H1 (cell line): ENCODE results near the gene MAGEC3. TPM values are rescaled to one million over a fixed set of nuclear protein-coding genes. Genes with fewer than 3 reads are reported as not detected.

Experiments used
- CTCF ChIA-PET: fragments of 300-600 bp; sonication (Branson Sonifier 250); formaldehyde crosslinking; loops from one replicate; lab custom pipeline; 2021; ENCODE audit not compliant: partially characterized antibody; lab: Charles Lee
- POLR2A ChIA-PET: fragments of 300-600 bp; sonication (Branson Sonifier 250); formaldehyde crosslinking; loops from one replicate; lab custom pipeline; 2021; ENCODE audit warnings: inconsistent platforms; ENCODE audit not compliant: partially characterized antibody; lab: Charles Lee
- DNase-seq, 2 experiments: peaks; one replicate each; pipeline versions ENCODE4 v3.0.0 to v3.0.0-alpha.2; 2010 to 2022; ENCODE audit warnings: low spot score in 2 of 2, low read depth in 1 of 2, mixed read lengths in 1 of 2
- FAIRE-seq: peaks from 2 replicates; lab custom pipeline; 2011; peaks lifted over from hg19 to GRCh38; lab: Jason Lieb, UNC
- H2AFZ ChIP-seq: 2 replicates; pipeline ENCODE4 v1.8.1; 2012; ENCODE audit warnings: low read length, inconsistent platforms
- H2AK5ac ChIP-seq: 2 replicates; pipeline ENCODE4 v1.6.1; 2013; ENCODE audit warnings: low read depth, low read length
- H2BK120ac ChIP-seq: replicated peaks from 2 replicates; pipeline ENCODE3; 2013; ENCODE audit warnings: low read depth, low read length, inconsistent platforms
- H2BK12ac ChIP-seq: 2 replicates; pipeline ENCODE4 v1.6.1; 2013; ENCODE audit warnings: low read depth, low read length
- H2BK15ac ChIP-seq: 2 replicates; pipeline ENCODE4 v1.6.1; 2013; ENCODE audit warnings: low read length
- H2BK20ac ChIP-seq: 2 replicates; pipeline ENCODE4 v1.6.1; 2013; ENCODE audit warnings: low read length
- H2BK5ac ChIP-seq: 2 replicates; pipeline ENCODE4 v1.6.1; 2013; ENCODE audit warnings: low read depth, low read length
- H3K14ac ChIP-seq: 2 replicates; pipeline ENCODE4 v1.6.1; 2013; ENCODE audit warnings: inconsistent platforms; ENCODE audit not compliant: insufficient read length
- H3K18ac ChIP-seq: 2 replicates; pipeline ENCODE4 v1.6.1; 2013; ENCODE audit warnings: low read length; ENCODE audit errors: extremely low read depth
- H3K23ac ChIP-seq: 2 replicates; pipeline ENCODE4 v1.6.1; 2013; ENCODE audit warnings: inconsistent platforms; ENCODE audit not compliant: insufficient read length
- H3K23me2 ChIP-seq: 2 replicates; pipeline ENCODE4 v1.6.1; 2013; ENCODE audit warnings: low read depth, low read length
- H3K27ac ChIP-seq: 2 replicates; pipeline ENCODE4 v1.6.1; 2011; ENCODE audit warnings: low read depth, low read length, inconsistent platforms
- H3K27me3 ChIP-seq, 4 experiments: replicated peaks in 1 of 4; 1 replicate in 1 of 4; 2 replicates in 3 of 4; pipeline versions ENCODE4 v1.6.1 to v1.8.1; 2011 to 2013; ENCODE audit warnings: low read length in 3 of 4, mild to moderate bottlenecking in 3 of 4, inconsistent platforms in 2 of 4, mixed read lengths in 2 of 4, moderate library complexity in 1 of 4; ENCODE audit not compliant: control insufficient read depth in 3 of 4, insufficient read depth in 3 of 4; ENCODE audit errors: extremely low read depth in 1 of 4
- H3K36me3 ChIP-seq, 4 experiments: 2 replicates each; pipeline versions ENCODE4 v1.6.1 to v1.8.1; 2011 to 2013; ENCODE audit warnings: mild to moderate bottlenecking in 4 of 4, low read length in 3 of 4, moderate library complexity in 2 of 4, control low read depth in 1 of 4, inconsistent platforms in 1 of 4; ENCODE audit not compliant: insufficient read depth in 4 of 4, control insufficient read depth in 2 of 4
- H3K4ac ChIP-seq: replicated peaks from 2 replicates; pipeline ENCODE3; 2013; ENCODE audit warnings: low read length, low read depth, mixed read lengths, inconsistent platforms; ENCODE audit not compliant: insufficient read length
- H3K4me1 ChIP-seq, 4 experiments: replicated peaks in 1 of 4; 1 replicate in 1 of 4; 2 replicates in 3 of 4; pipeline versions ENCODE4 v1.6.1 to v1.8.1; 2011 to 2013; ENCODE audit warnings: low read length in 3 of 4, inconsistent platforms in 2 of 4, mixed read lengths in 1 of 4; ENCODE audit not compliant: insufficient read depth in 4 of 4, control insufficient read depth in 3 of 4
- H3K4me2 ChIP-seq, 2 experiments: 2 replicates each; pipeline versions ENCODE4 v1.6.1 to v1.8.1; 2011 to 2013; ENCODE audit warnings: low read depth in 2 of 2, low read length in 2 of 2, control low read depth in 1 of 2, inconsistent platforms in 1 of 2, mild to moderate bottlenecking in 1 of 2; ENCODE audit not compliant: insufficient read depth in 1 of 2
- H3K4me3 ChIP-seq, 4 experiments: fragments of 200-600, 300-600 bp in 1 of 4; sonication (generic), shearing (Covaris generic), sonication (Bioruptor Twin) in 1 of 4; 2 replicates each; pipeline versions ENCODE4 v1.5.1 to v1.8.1; 2011 to 2016; ENCODE audit warnings: low read length in 4 of 4, low read depth in 3 of 4, control low read depth in 2 of 4, inconsistent platforms in 2 of 4, mild to moderate bottlenecking in 2 of 4, mixed read lengths in 1 of 4, moderate library complexity in 1 of 4; ENCODE audit not compliant: insufficient read depth in 2 of 4; ENCODE audit errors: extremely low read depth in 1 of 4
- H3K56ac ChIP-seq: replicated peaks from 2 replicates; pipeline ENCODE3; 2013; ENCODE audit warnings: low read depth, mild to moderate bottlenecking, mixed read lengths, low read length, inconsistent platforms; ENCODE audit not compliant: insufficient read length
- H3K79me1 ChIP-seq: 2 replicates; pipeline ENCODE4 v1.6.1; 2013; ENCODE audit warnings: low read depth, low read length, control low read depth
- H3K79me2 ChIP-seq, 2 experiments: 2 replicates each; pipeline versions ENCODE4 v1.6.1 to v1.8.1; 2012 to 2013; ENCODE audit warnings: low read length in 2 of 2, mild to moderate bottlenecking in 2 of 2, inconsistent platforms in 1 of 2; ENCODE audit not compliant: insufficient read depth in 2 of 2, control insufficient read depth in 1 of 2
- H3K9ac ChIP-seq, 4 experiments: replicated peaks in 1 of 4; 1 replicate in 1 of 4; 2 replicates in 3 of 4; pipeline versions ENCODE4 v1.6.1 to v1.8.1; 2011 to 2013; ENCODE audit warnings: low read depth in 3 of 4, low read length in 3 of 4, control low read depth in 2 of 4, mild to moderate bottlenecking in 2 of 4, moderate library complexity in 2 of 4, inconsistent platforms in 1 of 4; ENCODE audit errors: extremely low read depth in 1 of 4
- H3K9me3 ChIP-seq, 2 experiments: 2 replicates each; pipeline versions ENCODE4 v1.6.1 to v1.8.1; 2012 to 2013; ENCODE audit warnings: mild to moderate bottlenecking in 2 of 2, moderate library complexity in 2 of 2, control low read depth in 1 of 2, inconsistent platforms in 1 of 2, low read depth in 1 of 2, low read length in 1 of 2, mixed read lengths in 1 of 2; ENCODE audit not compliant: insufficient read depth in 2 of 2
- H4K20me1 ChIP-seq, 2 experiments: replicated peaks in 1 of 2; 2 replicates each; pipeline versions ENCODE3 to v1.8.1; 2011 to 2013; ENCODE audit warnings: inconsistent platforms in 2 of 2, low read length in 2 of 2, mild to moderate bottlenecking in 1 of 2; ENCODE audit not compliant: insufficient read depth in 2 of 2, control insufficient read depth in 1 of 2
- H4K5ac ChIP-seq: 2 replicates; pipeline ENCODE4 v1.6.1; 2013; ENCODE audit warnings: low read length, low read depth, mixed read lengths, inconsistent platforms; ENCODE audit not compliant: insufficient read length
- H4K8ac ChIP-seq: 2 replicates; pipeline ENCODE4 v1.8.0; 2013; ENCODE audit warnings: mild to moderate bottlenecking, moderate library complexity, low read length, inconsistent platforms; ENCODE audit not compliant: insufficient read depth; ENCODE audit errors: extremely low read depth
- H4K91ac ChIP-seq: replicated peaks from 2 replicates; pipeline ENCODE3; 2013; ENCODE audit warnings: low read length, mixed read lengths, inconsistent platforms; ENCODE audit not compliant: insufficient read length
- CTCF ChIP-seq, 3 experiments: IDR thresholded peaks; 1 replicate in 2 of 3; 2 replicates in 1 of 3; pipeline versions ENCODE4 v1.5.1 to v1.6.1; 2011; ENCODE audit warnings: low read length in 3 of 3, mild to moderate bottlenecking in 3 of 3, inconsistent platforms in 2 of 3, low read depth in 1 of 3, moderate library complexity in 1 of 3; ENCODE audit not compliant: insufficient read depth in 1 of 3; ENCODE audit errors: control extremely low read depth in 1 of 3
- RAD21 ChIP-seq, 2 experiments: IDR thresholded peaks in 1 of 2; conservative IDR thresholded peaks in 1 of 2; 2 replicates each; pipeline ENCODE4 v1.6.1; 2011; ENCODE audit warnings: low read depth in 2 of 2, low read length in 2 of 2, improper control_type of control experiment in 1 of 2, inconsistent platforms in 1 of 2, mild to moderate bottlenecking in 1 of 2, moderate library complexity in 1 of 2
- RFX5 ChIP-seq: IDR thresholded peaks from 2 replicates; pipeline ENCODE4 v1.6.1; 2011; ENCODE audit warnings: low read depth, low read length, improper control_type of control experiment, borderline replicate concordance
- RXRA ChIP-seq: IDR thresholded peaks from 2 replicates; pipeline ENCODE4 v1.6.1; 2011; ENCODE audit warnings: low read depth, mild to moderate bottlenecking, low read length, moderate library complexity; ENCODE audit not compliant: insufficient read depth
- TAF1 ChIP-seq: IDR thresholded peaks from 2 replicates; pipeline ENCODE4 v1.6.1; 2011; ENCODE audit warnings: mild to moderate bottlenecking, low read depth, low read length
- TCF12 ChIP-seq: IDR thresholded peaks from 2 replicates; pipeline ENCODE4 v1.6.1; 2011; ENCODE audit warnings: low read depth, mild to moderate bottlenecking, low read length
- WGBS, 2 experiments: shearing (Covaris generic) in 1 of 2; methylation state at CpG; one replicate each; pipeline versions ENCODE4 v1.1.6 to v1.1.7; 2013 to 2015; ENCODE audit warnings: low lambda C conversion rate in 2 of 2, mixed read lengths in 2 of 2, inconsistent platforms in 1 of 2, low coverage in 1 of 2, missing lambda C conversion rate in 1 of 2; ENCODE audit not compliant: insufficient replicate concordance in 2 of 2, insufficient coverage in 1 of 2, insufficient read length in 1 of 2; ENCODE audit errors: extremely low coverage in 1 of 2, missing lambda C conversion rate in 1 of 2; 5-methylcytosine and 5-hydroxymethylcytosine counted together
- polyA plus RNA-seq, 7 experiments: library from polyadenylated mRNA; depleted of rRNA in 3 of 7; stranded (reverse) in 5 of 7; unstranded in 2 of 7; fragments of >200 nt in 5 of 7; fragments of 200-250 nt in 2 of 7; gene quantifications; 1 replicate in 5 of 7; 2 replicates in 1 of 7; 4 replicates in 1 of 7; pipeline versions ENCODE4 v1.2.1 to v1.2.3, GENCODE V29; 2011 to 2013; ENCODE audit warnings: missing spikeins in 2 of 7, mixed read lengths in 2 of 7
- total RNA-seq: library from RNA; stranded (reverse); fragmentation: NEBNext Ultra II Directional; extraction: Animal tissue kit (Norgen Biotek cat#: 25700); gene quantifications from 2 replicates; pipeline ENCODE4 v1.2.1, GENCODE V29; 2021

The MAGEC3 gene
- total and polyA plus RNA-seq, 2 of the 8 experiments (the other 6 are each of a cell fraction or from before 2014, with no cell fraction given), result not detected

DNA sequence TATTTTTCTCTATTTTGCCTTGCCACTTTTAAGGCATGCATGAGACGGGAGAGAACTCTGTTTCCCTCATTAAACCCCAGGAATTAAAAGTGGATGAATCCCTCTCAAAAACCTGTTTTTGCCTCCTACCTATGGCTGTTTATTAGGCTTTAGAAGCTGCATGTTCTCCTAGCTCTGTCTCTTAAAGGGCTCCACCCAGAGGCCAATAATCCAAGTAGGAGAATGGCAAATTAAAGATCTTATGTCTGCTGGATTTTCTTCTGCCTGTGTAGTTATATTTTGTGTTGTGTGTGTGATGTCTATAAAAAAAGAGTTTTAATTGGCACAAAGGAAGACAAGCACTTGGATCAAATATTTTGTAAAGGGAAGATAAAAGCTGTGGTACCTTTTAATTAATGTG is 98.0 kb downstream of the MAGEC3 start:
- Histone ChIP-seq H3K23me2 (no peaks in the 10 kb centered on the region), H4K20me1 (no peaks in the 10 kb centered on the region), H2BK20ac (no peak overlapping the region), H2BK15ac (no peak overlapping the region), H4K91ac (no peak overlapping the region), H3K18ac (no peak overlapping the region), H3K4me1 (no peaks in the 10 kb centered on the region), H3K14ac (no peak overlapping the region), H4K5ac (no peak overlapping the region), H3K79me2 (no peaks in the 10 kb centered on the region), H3K27ac (no peak overlapping the region), H3K23ac (no peak overlapping the region), H3K4me2 (no peak overlapping the region), H3K4me3 (no peak overlapping the region), H3K56ac (no peak overlapping the region), H2AFZ (no peak overlapping the region), H3K79me1 (no peaks in the 10 kb centered on the region), H2AK5ac (no peak overlapping the region), H3K9ac (no peak overlapping the region), H3K9me3 (no peaks in the 10 kb centered on the region), H3K27me3 (no peaks in the 10 kb centered on the region), H3K36me3 (no peaks in the 10 kb centered on the region), H2BK12ac (no peak overlapping the region), H3K4ac (no peak overlapping the region), H4K8ac (no peak overlapping the region), H2BK120ac (no peak overlapping the region), H2BK5ac (no peak overlapping the region)
- 57% methylated on average over 1 of the region's 1 CpG; no CpG with 5 or more reads in 1 of the 2 experiments for WGBS, 2 experiments
- DNase-seq, result no peak
- FAIRE-seq, result no peak
- ChIA-PET POLR2A (no interaction called here), CTCF (interaction anchor here (0.9 to 1.0 kb wide), 2 partner anchors 97 to 419 kb away, joined by 3 read pairs; no protein-coding TSS in a partner anchor)
- no peak for TF ChIP-seq RFX5
- TF ChIP-seq TAF1, result no peak
- TF ChIP-seq RXRA, result no peak
- peak; percentile 44 to 54 for TF ChIP-seq RAD21 (IDR thresholded peaks at IDR 0.05 in 1 of 2, conservative IDR thresholded peaks at IDR 0.05 in 1 of 2; ENCODE audit: low read depth in 2 of 2, low read length in 2 of 2)
- peak in 2 of 3 experiments; percentile 21 to 28; a peak in 2 of 4 replicates for TF ChIP-seq CTCF (IDR thresholded peaks at IDR 0.05; ENCODE audit: control extremely low read depth in 1 of 3, insufficient read depth in 1 of 3, low read depth in 1 of 3, low read length in 3 of 3)
- no peak for TF ChIP-seq TCF12
